A204.1 (cell line): ENCODE measurements around the gene BCL3.
"Not testable (repeated sequence)": the region's sequence is repeated elsewhere in the genome, so short reads cannot be mapped to it uniquely, and the experiment has no call there.

Source experiments
- FAIRE-seq: peaks from 2 replicates; lab custom pipeline; 2012; peaks lifted over from hg19 to GRCh38; lab: Jason Lieb, UNC

BCL3 gene

DNA sequence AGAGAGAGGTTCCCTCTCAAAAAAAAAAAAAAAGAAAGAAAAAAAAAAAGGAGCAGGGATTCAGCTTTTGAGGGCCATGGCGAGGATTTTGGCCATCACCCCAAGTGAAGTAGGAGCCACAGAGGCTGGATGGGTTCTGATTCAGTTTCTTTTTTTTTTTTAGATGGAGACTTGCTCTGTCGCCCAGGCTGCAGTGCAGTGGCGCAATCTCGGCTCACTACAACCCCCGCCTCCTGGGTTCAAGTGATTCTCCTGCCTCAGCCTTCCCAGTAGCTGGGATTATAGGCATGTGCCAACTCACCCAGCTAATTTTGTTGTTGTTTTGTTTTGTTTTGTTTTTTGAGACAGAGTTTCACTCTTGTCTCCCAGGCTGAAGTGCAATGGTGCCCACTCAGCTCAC is 27.1 kb upstream of the BCL3 start:
- FAIRE-seq = not testable (repeated sequence)

DNA sequence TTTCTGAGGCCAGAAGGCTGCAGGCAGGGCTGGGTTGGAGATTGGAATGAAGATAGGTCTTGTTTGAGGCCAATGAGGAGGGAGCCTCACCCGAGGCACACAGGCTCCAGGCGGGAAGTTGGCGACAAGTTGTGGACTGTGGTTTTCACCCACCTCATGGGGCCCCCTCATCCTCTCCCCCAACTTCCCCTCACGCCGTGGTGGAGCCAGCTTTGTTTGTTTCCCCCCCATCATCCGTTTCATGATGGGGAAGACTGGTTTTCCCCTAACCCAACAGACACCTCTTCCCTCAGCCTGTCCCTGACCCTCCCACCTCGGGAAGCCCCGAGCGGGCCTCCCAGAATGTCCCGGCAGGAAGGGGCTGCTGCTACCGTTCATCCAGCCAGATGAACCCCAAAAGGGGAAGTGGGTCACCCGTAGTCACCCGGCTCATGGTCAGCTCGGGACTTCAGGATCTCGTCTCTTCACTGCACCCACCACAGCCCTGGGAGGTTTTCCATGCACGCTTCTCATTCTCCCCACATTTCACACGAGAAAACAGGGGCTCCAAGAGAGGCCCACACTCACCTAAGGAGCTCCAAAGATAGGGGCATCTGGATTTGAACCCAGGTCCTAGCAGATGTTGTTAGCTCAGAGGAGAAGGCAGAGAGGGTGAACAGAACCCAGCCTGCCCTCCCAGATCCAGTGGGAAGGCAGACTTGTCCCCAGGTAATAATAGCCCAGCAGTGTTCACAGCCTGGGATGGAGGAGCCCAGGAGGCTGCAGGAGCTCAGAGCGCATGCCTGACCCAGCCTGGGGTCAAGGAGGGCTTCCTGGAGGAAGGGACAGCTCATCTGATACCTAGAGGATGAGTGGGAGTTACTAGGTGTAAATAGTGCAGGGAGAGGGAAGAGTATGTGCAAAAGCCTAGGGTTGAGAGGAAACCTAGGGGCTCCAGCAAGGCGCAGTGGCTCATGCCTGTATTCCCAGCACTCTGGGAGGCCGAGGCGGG is 26.1 kb upstream of the BCL3 start:
- FAIRE-seq = no peak

DNA sequence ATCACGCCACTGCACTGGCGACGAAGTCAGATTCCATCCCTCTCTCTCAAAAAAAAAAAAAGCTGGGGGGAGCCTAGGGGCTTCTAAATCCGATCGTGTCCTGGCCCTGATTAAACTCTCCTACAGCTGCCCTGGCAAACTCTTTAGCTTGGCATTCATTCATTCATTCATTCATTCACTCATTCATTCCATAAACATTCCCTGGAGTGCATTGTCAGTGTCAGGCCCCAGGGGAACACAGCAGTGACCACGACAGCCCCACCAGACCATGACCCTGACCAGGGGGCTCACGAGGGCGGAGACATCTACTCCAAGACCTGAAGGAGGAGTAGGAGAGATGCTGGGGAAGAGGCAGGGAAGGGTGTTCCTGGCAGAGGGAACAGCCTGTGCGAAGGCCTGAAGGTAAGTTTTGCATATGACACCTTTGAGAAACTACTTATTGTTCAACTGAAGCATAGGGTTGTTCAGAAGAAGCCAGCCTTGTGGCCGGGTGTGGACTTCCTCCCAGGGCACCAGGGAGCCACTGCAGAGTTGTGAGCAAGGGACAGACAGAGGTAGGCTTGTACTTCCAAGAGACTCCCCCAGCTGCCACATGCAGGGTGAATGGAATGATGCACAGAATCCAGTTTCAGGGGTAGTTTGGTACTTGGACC is 25.1 kb upstream of the BCL3 start:
- FAIRE-seq = no peak

GRCh38 chr19:44723952-44724319 is 24.6 kb upstream of the BCL3 start:
- FAIRE-seq = no peak

DNA sequence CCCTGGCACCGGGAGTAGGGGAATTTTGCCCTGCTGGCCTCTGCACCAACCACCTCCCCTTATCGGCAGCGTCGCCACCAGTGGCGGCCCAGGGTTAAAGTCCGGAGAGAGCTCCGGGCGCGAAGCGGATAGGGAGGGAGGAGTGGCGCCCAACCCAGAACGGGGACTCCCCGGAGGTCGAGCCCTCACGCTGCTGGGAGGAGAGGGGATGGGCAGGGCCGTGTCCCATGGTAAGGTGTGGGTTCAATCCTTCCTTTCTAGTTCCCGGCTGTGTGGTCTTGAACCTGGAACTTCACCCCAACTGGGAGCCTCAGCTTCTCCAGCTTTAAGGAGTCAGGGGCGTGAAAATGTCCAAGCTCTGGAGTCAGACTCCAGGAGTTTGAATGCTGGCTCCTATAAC is 23.3 kb upstream of the BCL3 start:
- no peak for FAIRE-seq

DNA sequence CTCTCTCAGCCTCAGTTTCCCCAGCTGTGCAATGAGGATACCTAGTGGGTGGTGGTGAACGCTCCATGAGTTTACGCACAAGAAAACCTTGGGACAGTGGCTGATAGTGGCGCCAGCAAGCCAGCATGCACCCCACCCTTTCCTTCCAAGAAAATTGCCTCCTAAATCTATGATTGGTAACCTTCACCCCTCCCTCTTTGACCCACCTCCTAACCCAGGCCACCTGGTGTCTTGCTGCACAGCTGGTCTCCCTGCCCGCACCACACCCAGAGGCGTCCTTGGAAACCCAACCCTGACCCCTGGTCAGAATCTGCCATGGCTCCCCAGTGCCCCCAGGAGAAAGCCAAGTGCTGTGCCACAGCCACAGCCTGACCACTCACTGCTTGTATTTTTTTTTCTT is 22.8 kb upstream of the BCL3 start:
- FAIRE-seq = no peak

GRCh38 chr19:44726465-44726864 is 22.0 kb upstream of the BCL3 start:
- FAIRE-seq = no peak

GRCh38 chr19:44728178-44728577 is 20.3 kb upstream of the BCL3 start:
- FAIRE-seq = no peak

GRCh38 chr19:44729516-44730033 is 18.9 kb upstream of the BCL3 start:
- no peak for FAIRE-seq

DNA sequence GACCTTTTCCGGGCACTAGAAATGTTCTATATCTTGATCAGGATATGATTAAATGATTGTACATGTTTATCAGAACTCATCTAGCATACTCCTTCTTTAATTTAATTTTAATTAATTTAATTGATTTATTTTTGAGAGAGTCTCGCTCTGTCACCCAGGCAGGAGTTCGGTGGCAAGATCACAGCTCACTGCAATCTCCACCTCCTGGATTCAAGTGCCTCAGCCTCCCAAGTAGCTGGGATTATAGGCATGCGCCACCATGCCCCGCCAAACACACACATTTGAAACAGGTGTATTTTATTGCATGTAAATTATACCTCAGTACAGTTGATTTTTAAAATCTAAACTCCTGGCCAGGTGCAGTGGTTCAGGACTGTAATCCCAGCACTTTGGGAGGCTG is 17.4 kb upstream of the BCL3 start:
- FAIRE-seq = no peak

DNA sequence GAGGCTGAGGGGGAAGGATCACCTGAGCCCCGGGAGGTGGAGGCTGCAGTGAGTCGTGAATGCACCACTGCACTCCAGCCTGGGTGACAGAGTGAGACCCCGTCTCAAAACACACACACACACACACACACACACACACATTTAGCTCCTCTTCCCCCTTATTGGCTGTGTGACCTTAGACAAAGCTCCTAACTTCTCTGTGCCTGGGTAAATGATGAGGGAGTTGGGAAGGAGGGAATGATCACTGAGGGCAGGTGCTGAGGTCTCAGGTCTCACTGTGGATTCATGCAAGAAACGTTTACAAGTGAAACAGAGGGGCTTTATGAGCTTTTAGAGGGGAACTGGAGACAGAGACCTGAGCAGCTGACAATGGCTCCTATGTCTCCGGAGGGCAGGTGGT is 16.9 kb upstream of the BCL3 start:
- no peak for FAIRE-seq

GRCh38 chr19:44732235-44733014 is 16.1 kb upstream of the BCL3 start:
- no peak for FAIRE-seq

GRCh38 chr19:44734357-44734756 is 14.2 kb upstream of the BCL3 start:
- no peak for FAIRE-seq

DNA sequence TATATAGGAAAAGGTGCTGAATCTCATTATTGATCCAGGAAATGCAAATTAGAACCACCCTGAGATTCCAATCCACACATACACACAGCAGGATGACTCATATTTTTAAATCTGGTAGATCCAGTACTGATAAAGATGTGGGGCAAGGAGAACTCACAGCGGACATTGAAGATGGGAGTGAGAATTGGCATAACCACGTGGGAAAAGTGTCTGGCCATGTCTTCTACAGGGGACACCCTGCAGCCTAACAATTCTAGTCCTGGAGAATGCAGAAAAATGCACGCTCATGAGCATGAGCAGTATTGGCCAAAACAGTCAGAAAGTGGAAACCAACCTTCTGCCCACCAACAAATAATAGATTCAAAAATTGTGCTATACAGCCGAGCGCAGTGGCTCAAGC is 13.5 kb upstream of the BCL3 start:
- FAIRE-seq = no peak

GRCh38 chr19:44737238-44738071 is 11.1 kb upstream of the BCL3 start:
- FAIRE-seq = no peak

DNA sequence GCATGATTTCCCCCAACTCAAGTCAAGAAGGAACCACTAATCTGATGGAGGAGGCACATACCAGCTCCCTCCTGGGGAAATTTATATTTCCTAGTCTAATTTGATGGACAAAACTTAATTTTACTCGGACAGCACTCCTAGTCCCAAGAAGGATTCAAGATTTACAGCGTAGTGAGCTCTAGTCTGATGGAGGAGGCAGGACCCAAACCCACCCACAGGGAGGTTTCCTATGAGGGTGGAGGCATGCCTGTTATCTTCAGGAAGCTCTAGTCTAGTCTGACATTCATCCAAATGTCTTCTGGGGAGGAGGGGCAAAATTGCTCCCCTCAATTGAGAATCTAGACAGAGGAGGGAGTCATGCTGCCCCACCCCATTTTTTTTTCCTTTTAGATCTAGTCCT is 10.4 kb upstream of the BCL3 start:
- FAIRE-seq = no peak

DNA sequence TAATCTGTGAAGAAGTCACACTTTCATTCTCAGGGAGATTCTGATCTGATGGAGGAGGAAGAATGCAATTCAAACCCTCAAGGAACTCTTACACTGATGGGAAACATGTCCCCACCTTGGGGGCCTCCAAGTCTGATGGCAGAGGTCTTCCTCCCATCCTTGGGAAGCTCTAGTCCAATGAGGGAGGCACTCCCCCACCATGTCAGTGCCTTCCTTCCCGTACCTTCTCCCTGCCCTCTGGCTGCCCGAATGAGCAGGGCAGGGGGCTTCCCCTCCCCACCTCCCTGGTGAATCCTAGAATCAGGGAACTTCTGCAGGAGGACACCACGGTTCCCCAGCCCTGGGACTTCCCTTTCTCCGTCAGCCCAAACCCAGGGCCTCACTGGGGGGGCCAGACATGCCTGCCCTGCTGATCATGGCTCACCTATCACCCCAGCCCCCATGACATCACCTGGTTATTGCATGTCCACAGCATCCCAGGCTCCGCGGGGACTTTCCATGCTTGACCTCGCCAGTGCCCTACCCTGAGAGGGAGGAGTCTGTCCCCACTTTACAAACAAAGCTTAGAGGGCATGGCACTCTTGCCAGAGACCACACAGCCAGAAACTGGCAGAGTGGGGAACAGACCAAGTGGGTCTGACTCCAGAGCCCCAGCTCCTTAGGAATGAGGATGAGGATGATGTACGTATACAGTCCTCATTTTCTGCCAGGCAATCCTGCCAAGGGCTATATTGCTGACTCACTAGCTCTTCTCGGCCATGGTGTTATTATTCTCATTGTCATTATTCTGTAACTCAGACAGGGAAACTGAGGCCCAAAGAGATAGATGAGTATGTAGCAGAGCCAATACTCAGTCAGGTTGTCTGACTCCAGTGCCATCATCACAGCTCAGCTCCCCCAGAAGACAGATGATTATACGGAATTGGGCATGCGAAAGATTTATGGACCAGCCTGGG is 9.6 kb upstream of the BCL3 start:
- FAIRE-seq = no peak

GRCh38 chr19:44740351-44740824 is 8.1 kb upstream of the BCL3 start:
- FAIRE-seq = no peak

GRCh38 chr19:44741258-44741731 is 7.2 kb upstream of the BCL3 start:
- FAIRE-seq = no peak

GRCh38 chr19:44741841-44742329 is 6.6 kb upstream of the BCL3 start:
- FAIRE-seq = no peak
